GM12865 (cell line): ENCODE measurements around the gene DCAF6.
A peak's percentile ranks its signal among the peaks of the same experiment; 100 is the strongest.

Experiments used
- DNase-seq: peaks from one replicate; pipeline ENCODE4 v3.0.0; 2010; ENCODE audit warnings: low read depth
- H3K4me3 ChIP-seq: 2 replicates; pipeline ENCODE4 v1.5.1; 2011; ENCODE audit warnings: mild to moderate bottlenecking, low read depth, low read length, control low read depth
- TF ChIP-seq, protein P1 (sequence below): IDR thresholded peaks from 2 replicates; pipeline ENCODE4 v1.5.1; 2011; ENCODE audit warnings: low read length, control low read depth, low read depth, inconsistent platforms; ENCODE audit not compliant: insufficient read depth; ENCODE audit errors: missing control alignments

DCAF6 gene

GRCh38 chr1:167995038-167995437, 58.6 kb downstream of the DCAF6 start:
- TF ChIP-seq, protein P1, sequence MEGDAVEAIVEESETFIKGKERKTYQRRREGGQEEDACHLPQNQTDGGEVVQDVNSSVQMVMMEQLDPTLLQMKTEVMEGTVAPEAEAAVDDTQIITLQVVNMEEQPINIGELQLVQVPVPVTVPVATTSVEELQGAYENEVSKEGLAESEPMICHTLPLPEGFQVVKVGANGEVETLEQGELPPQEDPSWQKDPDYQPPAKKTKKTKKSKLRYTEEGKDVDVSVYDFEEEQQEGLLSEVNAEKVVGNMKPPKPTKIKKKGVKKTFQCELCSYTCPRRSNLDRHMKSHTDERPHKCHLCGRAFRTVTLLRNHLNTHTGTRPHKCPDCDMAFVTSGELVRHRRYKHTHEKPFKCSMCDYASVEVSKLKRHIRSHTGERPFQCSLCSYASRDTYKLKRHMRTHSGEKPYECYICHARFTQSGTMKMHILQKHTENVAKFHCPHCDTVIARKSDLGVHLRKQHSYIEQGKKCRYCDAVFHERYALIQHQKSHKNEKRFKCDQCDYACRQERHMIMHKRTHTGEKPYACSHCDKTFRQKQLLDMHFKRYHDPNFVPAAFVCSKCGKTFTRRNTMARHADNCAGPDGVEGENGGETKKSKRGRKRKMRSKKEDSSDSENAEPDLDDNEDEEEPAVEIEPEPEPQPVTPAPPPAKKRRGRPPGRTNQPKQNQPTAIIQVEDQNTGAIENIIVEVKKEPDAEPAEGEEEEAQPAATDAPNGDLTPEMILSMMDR, result no peak
- DNase-seq, result no peak

DNA sequence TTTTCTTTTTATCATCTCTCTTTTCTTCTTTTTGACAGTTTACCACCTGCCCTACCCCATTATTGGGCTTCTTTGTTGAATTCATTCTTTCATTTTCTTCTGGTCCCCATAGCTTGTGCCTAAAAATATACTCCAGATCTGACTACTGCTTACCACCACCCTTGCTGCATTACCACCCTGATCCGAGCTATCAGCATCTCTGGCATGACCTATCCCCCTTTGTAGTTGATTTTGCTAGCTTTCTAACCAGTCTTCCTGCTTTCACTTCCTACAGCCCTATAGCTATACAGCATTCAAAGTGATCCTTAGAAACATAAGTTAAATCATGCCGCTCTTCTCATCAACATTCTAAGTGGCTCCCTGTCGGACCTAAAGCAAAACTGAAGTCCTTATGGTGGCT, 59.8 kb downstream of the DCAF6 start:
- peak; percentile 52 for DNase-seq
- TF ChIP-seq, protein P1, result no peak
- no peak overlapping the region for H3K4me3 ChIP-seq

More at GRCh38 chr1:167995038-167995437, 58.6 kb downstream of the DCAF6 start:
- no peak overlapping the region for H3K4me3 ChIP-seq

GRCh38 chr1:167997037-167997575, 60.6 kb downstream of the DCAF6 start:
- TF ChIP-seq, protein P1, result no peak
- no peak for DNase-seq
- H3K4me3 ChIP-seq, result no peak overlapping the region

GRCh38 chr1:167999877-168000276, 63.4 kb downstream of the DCAF6 start:
- no peak overlapping the region for H3K4me3 ChIP-seq
- DNase-seq, result no peak
- TF ChIP-seq, protein P1, result no peak

- H3K4me3 ChIP-seq, result no peak overlapping the region
- no peak for DNase-seq
- TF ChIP-seq, protein P1, result no peak
These were observed 64.2 kb downstream of the DCAF6 start for GRCh38 chr1:168000656-168001055.

DNA sequence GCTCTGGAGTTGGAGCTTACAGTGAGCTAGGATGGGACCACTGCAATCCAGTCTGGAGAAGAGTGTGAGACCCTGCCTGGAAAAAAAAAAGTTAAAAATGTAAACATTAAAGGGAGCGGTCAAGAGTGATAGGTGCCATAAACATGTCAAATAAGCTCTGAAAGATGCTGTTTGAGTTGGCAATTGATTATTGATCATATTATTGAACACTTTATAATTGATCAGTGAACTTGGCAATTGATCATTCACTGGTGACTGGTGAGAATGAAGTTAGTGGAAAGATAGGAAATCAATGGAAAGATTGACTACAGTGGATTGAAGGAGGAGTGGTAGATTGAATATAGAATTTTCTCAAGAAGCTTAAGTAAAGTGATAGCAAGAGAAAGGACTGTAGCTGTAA, 64.7 kb downstream of the DCAF6 start:
- H3K4me3 ChIP-seq, result no peak overlapping the region
- no peak for DNase-seq
- TF ChIP-seq, protein P1, result no peak

GRCh38 chr1:168004531-168004930, 68.0 kb downstream of the DCAF6 start:
- DNase-seq, result no peak
- no peak overlapping the region for H3K4me3 ChIP-seq
- TF ChIP-seq, protein P1, result no peak
